ENCODE data around the gene RTEL1. TPM values are rescaled to one million over a fixed set of nuclear protein-coding genes. Genes with fewer than 3 reads are reported as not detected.

Gene RTEL1
- total RNA-seq, 6 experiments from 2014 or later = 9.6 to 16.3 (median 12.4) TPM

DNA sequence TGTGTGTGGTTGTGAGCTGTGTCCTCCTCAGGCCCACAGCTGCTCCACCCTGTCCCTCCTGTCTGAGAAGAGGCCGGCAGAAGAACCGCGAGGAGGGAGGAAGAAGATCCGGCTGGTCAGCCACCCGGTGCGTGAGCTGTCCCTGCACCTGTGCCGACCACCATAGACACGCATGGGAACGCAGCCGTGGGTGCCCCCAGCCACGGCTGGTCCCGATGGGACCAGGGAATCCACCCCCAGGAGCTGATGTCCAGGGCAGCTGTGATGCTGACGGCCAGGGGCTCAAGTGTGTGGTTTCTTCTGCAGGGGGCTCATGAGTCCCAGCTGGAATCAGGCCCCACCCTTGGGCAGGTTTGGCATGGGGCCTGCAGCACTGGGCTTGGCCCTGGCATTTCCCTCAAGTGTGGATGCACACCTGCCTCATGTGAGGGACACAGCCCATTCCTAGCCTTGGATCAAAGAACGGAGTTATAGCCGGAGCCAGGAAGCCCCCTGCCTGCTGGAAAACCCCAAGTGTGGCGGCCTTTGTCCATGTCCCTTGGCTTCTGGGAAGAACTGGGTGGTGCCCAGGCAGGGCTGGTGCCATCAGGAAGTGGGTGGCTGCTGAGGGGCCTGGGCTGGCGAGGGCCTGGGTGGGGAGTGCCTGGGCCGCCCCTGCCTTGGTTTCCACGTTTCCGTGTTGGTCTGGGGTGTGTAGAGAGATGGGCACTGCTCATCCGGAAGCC, 33.8 kb downstream of the RTEL1 start:
- Histone ChIP-seq H3K27me3 (no peaks in the 10 kb centered on the region), H3K4me3 (no peak overlapping the region), H3K4me1 (peaks cover 0 to 6% (median 2%) of the 10 kb centered on the region in 4 donors), H3K9me3 (no peaks in the 10 kb centered on the region), H3K36me3 (no peaks in the 10 kb centered on the region), H3K27ac (no peak overlapping the region)
- no CpG with 5 or more reads among the region's 21 CpGs for WGBS (ENCODE audit: insufficient coverage, low coverage, low lambda C conversion rate, missing lambda C conversion rate)
- TF ChIP-seq, protein P1, sequence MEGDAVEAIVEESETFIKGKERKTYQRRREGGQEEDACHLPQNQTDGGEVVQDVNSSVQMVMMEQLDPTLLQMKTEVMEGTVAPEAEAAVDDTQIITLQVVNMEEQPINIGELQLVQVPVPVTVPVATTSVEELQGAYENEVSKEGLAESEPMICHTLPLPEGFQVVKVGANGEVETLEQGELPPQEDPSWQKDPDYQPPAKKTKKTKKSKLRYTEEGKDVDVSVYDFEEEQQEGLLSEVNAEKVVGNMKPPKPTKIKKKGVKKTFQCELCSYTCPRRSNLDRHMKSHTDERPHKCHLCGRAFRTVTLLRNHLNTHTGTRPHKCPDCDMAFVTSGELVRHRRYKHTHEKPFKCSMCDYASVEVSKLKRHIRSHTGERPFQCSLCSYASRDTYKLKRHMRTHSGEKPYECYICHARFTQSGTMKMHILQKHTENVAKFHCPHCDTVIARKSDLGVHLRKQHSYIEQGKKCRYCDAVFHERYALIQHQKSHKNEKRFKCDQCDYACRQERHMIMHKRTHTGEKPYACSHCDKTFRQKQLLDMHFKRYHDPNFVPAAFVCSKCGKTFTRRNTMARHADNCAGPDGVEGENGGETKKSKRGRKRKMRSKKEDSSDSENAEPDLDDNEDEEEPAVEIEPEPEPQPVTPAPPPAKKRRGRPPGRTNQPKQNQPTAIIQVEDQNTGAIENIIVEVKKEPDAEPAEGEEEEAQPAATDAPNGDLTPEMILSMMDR (IDR thresholded peaks at IDR 0.05) = no peak
- TF ChIP-seq POLR2A (IDR thresholded peaks at IDR 0.05) = no peak
- intact Hi-C loops (cut with DNase I) = no loop called here
- peak in 2 of 3 donors; percentile 23 to 51 for DNase-seq
- ATAC-seq = no peak

DNA sequence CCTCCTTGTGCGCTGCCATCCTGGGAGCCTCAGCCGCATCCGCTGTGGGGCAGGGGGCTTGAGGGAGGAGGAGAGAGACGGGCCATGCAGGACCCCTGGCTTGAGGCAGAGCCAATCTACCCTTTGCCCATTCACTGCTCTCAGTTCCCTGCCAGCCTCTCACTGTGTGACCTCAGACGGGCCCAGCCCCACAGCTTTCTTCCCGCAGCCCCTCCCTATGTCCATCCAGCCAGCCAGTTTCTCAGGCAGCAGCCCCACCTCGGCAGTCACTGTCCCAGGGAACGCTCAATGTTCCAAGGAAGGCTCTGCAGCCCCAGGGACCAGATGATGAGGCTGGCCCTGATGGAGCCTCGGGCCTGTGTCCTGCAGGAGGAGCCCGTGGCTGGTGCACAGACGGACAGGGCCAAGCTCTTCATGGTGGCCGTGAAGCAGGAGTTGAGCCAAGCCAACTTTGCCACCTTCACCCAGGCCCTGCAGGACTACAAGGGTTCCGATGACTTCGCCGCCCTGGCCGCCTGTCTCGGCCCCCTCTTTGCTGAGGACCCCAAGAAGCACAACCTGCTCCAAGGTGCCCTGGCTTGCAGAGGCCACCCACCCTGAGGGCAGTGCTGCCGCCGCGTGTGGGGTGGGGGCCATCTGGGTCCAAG, 34.4 kb downstream of the RTEL1 start:
- no peaks in the 10 kb centered on the region for H3K9me3 ChIP-seq
- TF ChIP-seq POLR2A (IDR thresholded peaks at IDR 0.05) = no peak
- TF ChIP-seq, protein P1 (IDR thresholded peaks at IDR 0.05) = no peak
- intact Hi-C loops (cut with DNase I) = no loop called here
- H3K27ac ChIP-seq = no peak overlapping the region
- peak in 1 of 3 donors; percentile 57 for DNase-seq
- WGBS (ENCODE audit: insufficient coverage, low coverage, low lambda C conversion rate, missing lambda C conversion rate) = 92% methylated on average over 2 of the region's 20 CpGs
- no peak overlapping the region for H3K4me3 ChIP-seq
- H3K4me1 ChIP-seq = peaks cover 0 to 13% (median 5%) of the 10 kb centered on the region in 4 donors
- no peaks in the 10 kb centered on the region for H3K36me3 ChIP-seq
- H3K27me3 ChIP-seq = no peaks in the 10 kb centered on the region
- peak in 1 of 4 donors; percentile 9 for ATAC-seq

GRCh38 chr20:63693083-63693732, 35.1 kb downstream of the RTEL1 start:
- H3K27me3 ChIP-seq = no peaks in the 10 kb centered on the region
- no peak overlapping the region for H3K4me3 ChIP-seq
- 100% methylated on average over 1 of the region's 10 CpGs for WGBS (ENCODE audit: insufficient coverage, low coverage, low lambda C conversion rate, missing lambda C conversion rate)
- H3K9me3 ChIP-seq = no peaks in the 10 kb centered on the region
- H3K27ac ChIP-seq = no peak overlapping the region
- TF ChIP-seq, protein P1 (IDR thresholded peaks at IDR 0.05) = no peak
- TF ChIP-seq POLR2A (IDR thresholded peaks at IDR 0.05) = no peak
- DNase-seq (peak in 1 of 3 donors; percentile 56), ATAC-seq (no peak)
- H3K4me1 ChIP-seq = peaks cover 0 to 14% (median 5%) of the 10 kb centered on the region in 4 donors
- intact Hi-C loops (cut with DNase I) = no loop called here
- H3K36me3 ChIP-seq = no peaks in the 10 kb centered on the region

DNA sequence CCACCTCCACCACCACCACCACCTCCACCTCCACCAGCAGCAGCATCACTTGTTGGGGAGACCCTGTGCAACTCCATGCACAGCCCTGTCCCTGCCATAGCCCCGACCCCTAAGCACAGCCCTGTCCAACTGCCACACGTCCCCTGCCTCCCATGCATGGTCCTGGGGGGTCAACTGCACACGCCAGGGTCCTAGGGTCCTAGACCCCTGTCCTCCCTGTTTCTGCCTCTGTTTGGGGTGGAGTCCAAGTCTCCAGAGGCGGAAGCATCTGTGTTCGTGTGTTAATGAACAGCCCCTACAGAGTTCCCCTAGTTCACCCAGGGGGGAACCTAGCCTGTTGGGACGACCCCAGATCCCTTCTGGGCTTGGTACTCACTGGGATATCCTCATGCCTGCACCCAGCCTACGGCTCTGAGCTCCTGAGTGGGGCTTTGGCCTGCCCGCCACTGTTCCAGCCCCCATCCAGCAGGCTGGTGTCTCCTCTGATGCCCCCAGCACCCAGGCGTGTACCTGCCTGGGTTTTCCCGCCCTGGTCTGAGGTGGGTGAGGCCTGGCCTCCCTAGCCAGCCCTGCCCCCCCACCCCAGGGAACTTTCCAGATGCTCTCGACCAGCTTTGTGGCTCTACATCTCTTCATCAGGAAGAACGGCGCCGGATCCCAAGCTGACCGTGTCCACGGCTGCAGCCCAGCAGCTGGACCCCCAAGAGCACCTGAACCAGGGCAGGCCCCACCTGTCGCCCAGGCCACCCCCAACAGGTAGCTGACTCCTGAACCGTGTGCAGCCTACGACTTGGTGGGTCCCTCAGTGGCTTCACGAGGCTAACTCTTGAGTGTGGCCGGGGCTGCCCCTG, 35.8 kb downstream of the RTEL1 start:
- Histone ChIP-seq H3K9me3 (no peaks in the 10 kb centered on the region), H3K27me3 (no peaks in the 10 kb centered on the region), H3K36me3 (no peaks in the 10 kb centered on the region), H3K4me1 (peaks cover 0 to 14% (median 5%) of the 10 kb centered on the region in 4 donors), H3K27ac (no peak overlapping the region), H3K4me3 (no peak overlapping the region)
- WGBS (ENCODE audit: insufficient coverage, low coverage, low lambda C conversion rate, missing lambda C conversion rate) = 94% methylated on average over 4 of the region's 21 CpGs
- TF ChIP-seq, protein P1 (IDR thresholded peaks at IDR 0.05) = no peak
- TF ChIP-seq POLR2A (IDR thresholded peaks at IDR 0.05) = no peak
- DNase-seq (peak in 1 of 3 donors; percentile 42), ATAC-seq (no peak)
- intact Hi-C loops (cut with DNase I) = no loop called here

All from right lobe of liver (tissue), 6 donors.